ENCODE measurements around the gene HID1.
A peak's percentile ranks its signal among the peaks of the same experiment; 100 is the strongest.

Gene HID1

GRCh38 chr17:74978240-74978639, 5.7 kb upstream of the HID1 start:
- in situ Hi-C loops (cut with HindIII; ENCODE audit: low sequenced_read_pairs): no loop called here
- no peak overlapping the region for H3K4me3 ChIP-seq (ENCODE audit: low read depth, low read length)
- DNase-seq (ENCODE audit: low read depth): no peak
- TF ChIP-seq CTCF (IDR thresholded peaks at IDR 0.05; ENCODE audit: low read depth, low read length, missing control alignments): no peak

GRCh38 chr17:74977802-74978201, 5.2 kb upstream of the HID1 start:
- no peak for TF ChIP-seq CTCF (IDR thresholded peaks at IDR 0.05; ENCODE audit: low read depth, low read length, missing control alignments)
- DNase-seq (ENCODE audit: low read depth): no peak
- H3K4me3 ChIP-seq (ENCODE audit: low read depth, low read length): no peak overlapping the region
- in situ Hi-C loops (cut with HindIII; ENCODE audit: low sequenced_read_pairs): no loop called here

- TF ChIP-seq CTCF (IDR thresholded peaks at IDR 0.05; ENCODE audit: low read depth, low read length, missing control alignments): no peak
- no peak for DNase-seq (ENCODE audit: low read depth)
- in situ Hi-C loops (cut with HindIII; ENCODE audit: low sequenced_read_pairs): no loop called here
- no peak overlapping the region for H3K4me3 ChIP-seq (ENCODE audit: low read depth, low read length)
Observed at GRCh38 chr17:74975943-74976342, 3.4 kb upstream of the HID1 start.

GRCh38 chr17:74972973-74973328, 392 bp upstream of the HID1 start:
- peak overlapping the region; percentile 5 for H3K4me3 ChIP-seq (ENCODE audit: low read depth, low read length)
- no peak for TF ChIP-seq CTCF (IDR thresholded peaks at IDR 0.05; ENCODE audit: low read depth, low read length, missing control alignments)
- no peak for DNase-seq (ENCODE audit: low read depth)
- in situ Hi-C loops (cut with HindIII; ENCODE audit: low sequenced_read_pairs): no loop called here

GRCh38 chr17:74971842-74972106, 785 bp downstream of the HID1 start:
- no peak overlapping the region for H3K4me3 ChIP-seq (ENCODE audit: low read depth, low read length)
- DNase-seq (ENCODE audit: low read depth): no peak
- no peak for TF ChIP-seq CTCF (IDR thresholded peaks at IDR 0.05; ENCODE audit: low read depth, low read length, missing control alignments)
- in situ Hi-C loops (cut with HindIII; ENCODE audit: low sequenced_read_pairs): no loop called here

- no peak for TF ChIP-seq CTCF (IDR thresholded peaks at IDR 0.05; ENCODE audit: low read depth, low read length, missing control alignments)
- in situ Hi-C loops (cut with HindIII; ENCODE audit: low sequenced_read_pairs): no loop called here
- no peak for DNase-seq (ENCODE audit: low read depth)
- H3K4me3 ChIP-seq (ENCODE audit: low read depth, low read length): no peak overlapping the region
Observed at GRCh38 chr17:74971069-74971841, 1.3 kb downstream of the HID1 start.

Measured in astrocyte of the cerebellum (primary cell).